Measurements from ENCODE around the gene AKT1S1. TPM values are rescaled to one million over a fixed set of nuclear protein-coding genes. Genes with fewer than 3 reads are reported as not detected.

The AKT1S1 gene
- total RNA-seq, 1 donor from 2014 or later, result 33.5 TPM

DNA sequence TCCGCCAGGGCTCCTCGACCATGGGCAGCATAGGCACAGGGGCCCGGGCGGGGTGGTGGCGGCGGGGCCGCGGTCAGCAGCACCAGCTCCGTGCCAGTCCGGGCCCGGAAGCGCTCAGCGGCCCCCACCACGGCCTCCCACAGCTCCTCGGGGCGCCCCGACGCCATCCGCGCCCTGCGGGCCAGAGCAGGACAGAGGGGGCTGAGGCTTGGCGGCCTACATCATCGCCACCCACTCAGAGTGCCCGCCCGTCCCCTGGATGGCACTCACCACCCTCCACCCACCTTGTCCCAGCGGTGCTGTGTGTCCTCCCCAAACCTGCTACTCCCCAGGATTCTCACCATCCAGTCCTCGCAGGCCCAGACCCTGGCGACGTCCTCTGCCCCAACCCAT is 4.0 kb downstream of the AKT1S1 start:
- Mint-ChIP-seq H3K4me3 (no peak overlapping the region), H3K36me3 (ENCODE audit: low read depth) (peaks cover 7% of the 10 kb centered on the region), H3K27ac (no peak overlapping the region), H3K9me3 (no peaks in the 10 kb centered on the region), H3K4me1 (peaks cover 31% of the 10 kb centered on the region), H3K27me3 (no peaks in the 10 kb centered on the region)
- intact Hi-C loops (cut with micrococcal nuclease), result loop anchor here (10.0 kb wide), 1 partner anchor 112 kb away; no protein-coding TSS in a partner anchor
- DNase-seq, result no peak

DNA sequence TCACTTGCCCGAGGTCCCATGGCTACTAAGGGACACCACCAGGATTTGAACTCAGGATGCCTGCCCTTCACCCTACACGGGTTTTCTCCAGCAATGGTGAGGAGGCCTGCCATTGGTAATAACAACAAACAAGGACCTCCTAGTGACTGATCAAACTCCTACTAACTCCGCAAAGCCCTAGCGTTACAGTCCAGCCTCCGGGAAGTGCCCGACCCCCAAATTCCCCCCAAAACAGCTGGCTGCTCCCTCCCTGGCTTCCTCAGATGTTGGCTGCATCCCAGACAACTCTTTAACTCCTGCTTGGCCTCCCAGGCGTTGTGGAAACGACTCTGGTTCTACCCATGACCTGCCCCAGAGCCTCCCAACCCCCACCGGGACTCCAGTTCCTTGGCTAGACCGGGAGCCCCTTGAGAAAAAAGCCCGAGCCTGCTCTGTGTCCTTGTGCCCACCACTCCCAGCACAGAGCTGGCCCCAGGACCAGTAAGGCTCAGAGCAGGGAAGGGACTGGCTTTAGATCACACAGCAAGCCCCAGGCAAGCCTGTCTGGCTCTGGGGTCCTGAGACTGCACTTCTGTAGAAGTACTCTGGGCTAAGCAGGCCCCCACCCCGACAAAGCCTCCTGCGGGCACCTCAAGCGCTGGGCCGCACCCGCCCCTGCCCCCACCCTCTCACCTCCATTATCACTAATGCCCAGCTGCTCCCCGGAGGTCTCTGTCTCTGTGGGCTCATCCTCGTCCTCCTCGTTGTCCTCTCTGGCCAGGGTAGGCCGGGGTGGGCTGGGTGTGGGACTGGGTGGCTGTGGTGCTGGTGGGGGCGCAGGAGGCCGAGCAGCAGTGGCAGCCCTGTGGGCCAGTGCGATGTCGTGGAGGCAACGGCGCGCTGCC is 4.7 kb downstream of the AKT1S1 start:
- intact Hi-C loops (cut with micrococcal nuclease), result loop anchor here (10.0 kb wide), 1 partner anchor 112 kb away; no protein-coding TSS in a partner anchor
- Mint-ChIP-seq H3K9me3 (no peaks in the 10 kb centered on the region), H3K4me3 (peak overlapping the region; percentile 26), H3K36me3 (ENCODE audit: low read depth) (peaks cover 9% of the 10 kb centered on the region), H3K4me1 (peaks cover 34% of the 10 kb centered on the region), H3K27me3 (no peaks in the 10 kb centered on the region), H3K27ac (peak overlapping the region; percentile 59)
- no peak for DNase-seq

DNA sequence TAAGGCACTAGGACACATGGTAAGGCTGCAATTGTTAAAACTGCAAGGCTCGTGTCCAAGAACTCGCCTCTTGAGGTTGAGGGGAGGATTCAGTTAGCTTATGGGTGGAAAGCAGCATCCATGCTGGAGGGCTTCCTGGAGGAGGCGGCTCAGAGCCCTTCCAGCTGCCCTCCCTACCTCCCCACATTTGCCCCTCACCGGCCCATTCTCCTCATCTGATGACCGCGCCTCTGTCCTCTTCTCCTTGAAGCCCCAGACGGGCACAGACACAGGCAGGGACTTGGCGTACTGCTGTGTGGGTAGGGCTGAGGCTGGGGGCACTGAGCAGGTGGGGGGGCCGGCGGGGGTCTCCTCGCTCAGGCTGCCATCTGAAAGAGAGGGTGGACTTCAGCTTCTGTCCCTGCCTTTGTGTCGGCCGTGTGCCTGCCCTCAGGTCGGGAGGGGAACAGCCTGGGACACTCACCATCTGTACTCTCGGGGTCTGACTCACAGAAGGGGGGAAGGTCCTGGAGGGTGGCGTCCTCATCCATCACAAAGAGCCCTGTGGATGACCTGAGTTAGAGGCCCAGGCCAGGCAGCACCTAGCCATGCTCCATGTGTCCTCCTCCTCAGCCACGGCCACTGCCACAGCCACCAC is 5.7 kb downstream of the AKT1S1 start:
- Mint-ChIP-seq H3K27me3 (no peaks in the 10 kb centered on the region), H3K36me3 (ENCODE audit: low read depth) (peaks cover 14% of the 10 kb centered on the region), H3K9me3 (no peaks in the 10 kb centered on the region), H3K4me3 (peak overlapping the region; percentile 26), H3K4me1 (peaks cover 38% of the 10 kb centered on the region), H3K27ac (peak overlapping the region; percentile 59)
- DNase-seq, result no peak
- intact Hi-C loops (cut with micrococcal nuclease), result loop anchor here (10.0 kb wide), 1 partner anchor 113 kb away; no protein-coding TSS in a partner anchor

DNA sequence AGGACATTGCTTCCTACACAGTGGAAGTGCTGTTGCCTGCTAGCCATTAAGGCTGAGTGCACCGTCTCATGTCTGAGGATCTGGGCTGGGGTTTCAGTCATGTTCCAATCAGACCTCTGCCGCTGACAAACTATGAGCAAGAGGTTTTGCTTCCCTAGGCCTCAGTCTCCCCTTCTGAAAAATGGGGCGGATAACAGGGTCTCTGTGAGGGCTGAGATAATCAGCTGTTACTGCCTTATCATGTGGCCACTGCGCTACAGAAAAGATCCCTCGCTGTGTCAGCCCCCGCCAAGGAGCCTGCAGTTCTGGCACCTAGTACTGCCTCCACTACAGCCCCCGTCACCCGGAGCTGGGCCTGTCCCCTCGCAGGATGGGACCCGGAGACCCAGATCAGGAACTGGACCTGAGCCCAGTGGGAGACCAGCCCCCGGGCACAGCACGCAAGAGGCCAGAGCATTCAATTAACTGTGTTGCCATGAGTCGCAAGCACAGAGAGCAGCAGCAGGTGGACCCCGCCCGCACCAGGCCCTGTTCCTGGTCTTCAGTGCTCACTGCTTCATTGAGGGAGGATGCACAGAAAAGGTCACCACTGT is 6.8 kb downstream of the AKT1S1 start:
- H3K4me1 Mint-ChIP-seq, result peaks cover 40% of the 10 kb centered on the region
- H3K4me3 Mint-ChIP-seq, result no peak overlapping the region
- no peaks in the 10 kb centered on the region for H3K27me3 Mint-ChIP-seq
- intact Hi-C loops (cut with micrococcal nuclease), result loop anchor here (10.0 kb wide), 1 partner anchor 114 kb away; no protein-coding TSS in a partner anchor
- peaks cover 20% of the 10 kb centered on the region for H3K36me3 Mint-ChIP-seq (ENCODE audit: low read depth)
- DNase-seq, result no peak
- no peaks in the 10 kb centered on the region for H3K9me3 Mint-ChIP-seq
- no peak overlapping the region for H3K27ac Mint-ChIP-seq

DNA sequence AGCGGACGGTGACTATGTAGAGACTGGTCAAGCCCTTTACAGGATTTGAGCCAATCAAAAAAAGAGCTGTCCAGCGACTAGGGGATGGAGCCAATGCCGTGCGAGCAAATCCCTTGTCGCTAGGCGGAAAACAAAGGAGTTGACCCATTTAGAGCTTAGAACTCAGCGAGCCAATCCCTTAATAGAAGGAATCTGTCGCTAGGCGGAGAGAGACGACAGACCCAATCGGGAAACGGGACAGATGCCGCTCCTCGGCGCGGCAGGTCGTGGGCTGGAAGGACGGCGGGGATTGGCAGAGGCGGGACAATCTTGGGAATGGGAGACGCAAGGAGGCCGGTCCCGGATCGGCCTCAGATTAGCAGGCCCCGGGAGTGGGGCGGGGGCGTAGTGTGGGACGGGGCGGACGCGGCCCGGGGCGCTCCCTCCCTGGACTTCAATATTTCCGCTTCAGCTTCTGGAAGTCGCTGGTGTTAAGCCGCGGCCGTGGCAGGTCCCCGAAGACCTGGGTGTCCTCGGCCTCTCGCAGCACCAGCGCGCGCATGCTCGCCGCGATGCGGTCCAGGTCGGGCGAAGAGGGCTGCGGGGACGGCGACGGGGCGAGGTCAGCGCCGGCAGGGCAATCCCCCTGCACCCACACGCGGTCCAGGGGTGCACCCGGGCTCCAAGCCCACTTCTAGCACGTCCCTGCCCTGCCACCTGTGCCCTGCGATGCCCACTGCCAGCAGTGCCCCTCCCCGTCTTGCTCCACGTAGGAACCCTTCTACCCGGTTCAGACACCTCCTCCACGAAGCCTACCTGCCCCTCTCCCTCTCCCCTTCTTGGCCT is 7.5 kb downstream of the AKT1S1 start:
- no peak overlapping the region for H3K4me3 Mint-ChIP-seq
- no peaks in the 10 kb centered on the region for H3K27me3 Mint-ChIP-seq
- H3K4me1 Mint-ChIP-seq, result peaks cover 41% of the 10 kb centered on the region
- peaks cover 26% of the 10 kb centered on the region for H3K36me3 Mint-ChIP-seq (ENCODE audit: low read depth)
- no peaks in the 10 kb centered on the region for H3K9me3 Mint-ChIP-seq
- intact Hi-C loops (cut with micrococcal nuclease), result loop anchor here (1.0 to 10.0 kb wide), 6 partner anchors 8 to 115 kb away; partner anchors contain the start of genes AKT1S1, AP2A1, MED25 and TBC1D17
- peak; percentile 98 for DNase-seq
- H3K27ac Mint-ChIP-seq, result no peak overlapping the region

DNA sequence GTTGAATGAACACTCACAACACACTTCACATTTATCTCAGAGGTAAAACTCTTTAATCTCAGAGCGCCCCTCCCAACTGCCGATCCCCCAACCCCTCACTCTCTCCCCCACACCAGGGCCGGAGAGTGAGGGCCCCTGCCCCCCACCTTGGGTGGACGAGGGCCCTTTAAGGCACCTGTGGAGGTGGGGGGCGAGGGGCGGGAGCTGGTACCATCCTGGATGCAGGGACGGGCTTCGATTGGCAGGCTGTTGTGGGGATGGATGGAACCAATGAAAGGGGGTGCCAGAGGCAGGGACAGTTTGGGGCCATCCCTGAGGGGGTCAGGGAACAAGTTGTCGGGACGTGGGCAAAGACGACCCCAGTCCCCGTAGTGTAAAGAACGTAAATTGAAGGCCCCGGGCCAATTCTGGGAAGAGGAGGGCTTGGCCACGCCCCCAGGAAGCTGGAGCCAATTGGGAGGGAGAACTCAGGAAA is 8.1 kb downstream of the AKT1S1 start:
- Mint-ChIP-seq H3K36me3 (ENCODE audit: low read depth) (peaks cover 32% of the 10 kb centered on the region), H3K4me3 (no peak overlapping the region), H3K9me3 (no peaks in the 10 kb centered on the region), H3K4me1 (peaks cover 42% of the 10 kb centered on the region), H3K27me3 (no peaks in the 10 kb centered on the region), H3K27ac (no peak overlapping the region)
- intact Hi-C loops (cut with micrococcal nuclease), result loop anchor here (1.0 to 2.0 kb wide), 5 partner anchors 8 to 102 kb away; partner anchors contain the start of genes AKT1S1, AP2A1, MED25 and TBC1D17
- DNase-seq, result no peak

DNA sequence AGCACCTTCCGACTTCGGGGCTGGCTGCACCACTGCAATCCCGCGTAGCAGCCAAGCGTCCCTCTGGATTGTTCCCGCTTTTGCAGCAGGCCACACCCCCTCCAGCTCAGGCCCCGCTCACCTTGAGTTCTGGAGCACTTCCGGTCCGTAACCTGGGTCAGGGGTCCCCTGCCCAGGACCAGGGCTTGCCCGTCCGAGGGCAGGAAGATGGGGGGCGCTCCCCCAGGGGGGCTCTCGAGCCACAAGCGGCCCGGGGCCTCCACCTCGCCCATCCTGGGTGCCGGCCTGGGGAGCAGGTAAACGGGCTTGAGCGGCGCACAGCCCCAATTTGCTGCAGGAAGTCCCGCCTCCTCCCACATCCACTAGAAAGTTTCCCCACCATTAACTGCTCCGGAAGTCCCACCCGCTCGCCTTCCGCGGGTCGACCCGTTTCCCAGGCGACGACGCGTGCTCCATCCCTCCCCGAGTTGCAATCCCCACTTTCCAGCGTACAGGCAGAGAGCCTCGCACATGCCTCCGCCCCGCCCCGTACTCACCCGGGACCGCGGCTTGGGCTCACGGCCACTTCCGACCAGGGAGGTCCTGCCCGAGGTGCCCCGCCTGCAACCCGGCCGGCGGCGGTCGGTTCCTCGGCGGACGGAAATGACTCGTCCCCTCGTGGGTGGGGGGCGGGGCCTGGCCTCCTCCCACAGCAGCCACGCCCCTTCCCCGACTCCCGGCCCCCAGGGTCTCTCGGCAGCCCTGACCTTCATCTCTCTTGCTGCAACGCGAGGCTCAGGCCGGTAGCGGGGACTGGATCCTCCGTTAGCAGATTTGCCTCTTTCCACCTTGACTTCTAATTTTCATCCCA is 10.0 kb downstream of the AKT1S1 start, which contains the start of gene PNKP:
Gene PNKP (minus strand): TSS at position 644 of the 850 bp plus-strand sequence. CDS start 372 bp downstream, at position 272.
- H3K27ac Mint-ChIP-seq, result peak within 1 kb of the TSS; percentile 37
- no peaks in the 10 kb centered on the region for H3K9me3 Mint-ChIP-seq
- H3K27me3 Mint-ChIP-seq, result no peaks in the 10 kb centered on the region
- intact Hi-C loops (cut with micrococcal nuclease), result loop anchor here (1.0 kb wide), 2 partner anchors 17 to 54 kb away; partner anchors contain the start of gene FUZ
- peak within 1 kb of the TSS; percentile 99 for H3K4me3 Mint-ChIP-seq
- peak; percentile 96 for DNase-seq
- H3K4me1 Mint-ChIP-seq, result peaks cover 40% of the 10 kb centered on the region
- peaks cover 39% of the 10 kb centered on the region for H3K36me3 Mint-ChIP-seq (ENCODE audit: low read depth)

DNA sequence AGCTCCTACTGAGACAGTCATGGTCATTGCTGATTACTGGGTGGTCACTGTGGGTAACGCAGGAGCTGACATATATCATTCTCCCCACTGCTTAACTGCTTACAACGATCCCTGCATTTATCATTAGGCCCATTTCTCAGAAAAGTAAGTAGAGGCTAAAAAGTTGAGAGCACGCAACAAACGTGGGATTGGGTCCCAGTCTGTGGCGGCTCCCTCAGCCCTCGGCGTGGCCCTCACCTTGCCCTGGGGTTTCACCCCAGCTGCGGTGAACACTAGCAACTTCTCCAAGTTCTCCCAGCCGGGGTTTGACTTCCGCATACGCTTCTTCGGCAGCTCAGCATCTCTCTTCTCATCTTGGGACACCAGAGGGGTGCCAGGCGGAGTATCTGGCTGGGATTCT is 12.3 kb downstream of the AKT1S1 start:
- no peaks in the 10 kb centered on the region for H3K9me3 Mint-ChIP-seq
- H3K27ac Mint-ChIP-seq, result no peak overlapping the region
- no peaks in the 10 kb centered on the region for H3K27me3 Mint-ChIP-seq
- H3K36me3 Mint-ChIP-seq (ENCODE audit: low read depth), result peaks cover 42% of the 10 kb centered on the region
- intact Hi-C loops (cut with micrococcal nuclease), result no loop called here
- no peak overlapping the region for H3K4me3 Mint-ChIP-seq
- DNase-seq, result no peak
- peaks cover 29% of the 10 kb centered on the region for H3K4me1 Mint-ChIP-seq

DNA sequence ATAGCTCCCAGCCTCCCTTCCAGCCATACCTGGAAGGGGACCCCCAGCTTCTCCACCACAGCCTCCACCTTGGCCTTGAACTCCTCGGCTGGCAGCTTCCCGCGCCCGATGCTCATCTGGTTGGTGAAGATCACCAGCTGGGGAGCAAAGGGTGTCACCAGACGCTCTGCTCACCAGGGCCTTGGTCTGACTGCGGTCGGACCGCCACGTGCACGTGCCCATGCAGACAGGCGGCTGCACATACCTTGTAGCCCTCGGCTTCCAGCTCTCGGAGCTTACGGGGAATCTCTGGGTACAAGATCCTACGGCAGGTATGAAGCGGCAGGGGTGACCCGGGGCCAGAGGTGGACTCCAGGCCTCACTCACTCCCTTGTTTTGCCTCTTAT is 13.2 kb downstream of the AKT1S1 start:
- Mint-ChIP-seq H3K4me1 (peaks cover 29% of the 10 kb centered on the region), H3K36me3 (ENCODE audit: low read depth) (peaks cover 43% of the 10 kb centered on the region), H3K27ac (no peak overlapping the region), H3K27me3 (no peaks in the 10 kb centered on the region), H3K9me3 (no peaks in the 10 kb centered on the region), H3K4me3 (no peak overlapping the region)
- no peak for DNase-seq
- intact Hi-C loops (cut with micrococcal nuclease), result no loop called here

DNA sequence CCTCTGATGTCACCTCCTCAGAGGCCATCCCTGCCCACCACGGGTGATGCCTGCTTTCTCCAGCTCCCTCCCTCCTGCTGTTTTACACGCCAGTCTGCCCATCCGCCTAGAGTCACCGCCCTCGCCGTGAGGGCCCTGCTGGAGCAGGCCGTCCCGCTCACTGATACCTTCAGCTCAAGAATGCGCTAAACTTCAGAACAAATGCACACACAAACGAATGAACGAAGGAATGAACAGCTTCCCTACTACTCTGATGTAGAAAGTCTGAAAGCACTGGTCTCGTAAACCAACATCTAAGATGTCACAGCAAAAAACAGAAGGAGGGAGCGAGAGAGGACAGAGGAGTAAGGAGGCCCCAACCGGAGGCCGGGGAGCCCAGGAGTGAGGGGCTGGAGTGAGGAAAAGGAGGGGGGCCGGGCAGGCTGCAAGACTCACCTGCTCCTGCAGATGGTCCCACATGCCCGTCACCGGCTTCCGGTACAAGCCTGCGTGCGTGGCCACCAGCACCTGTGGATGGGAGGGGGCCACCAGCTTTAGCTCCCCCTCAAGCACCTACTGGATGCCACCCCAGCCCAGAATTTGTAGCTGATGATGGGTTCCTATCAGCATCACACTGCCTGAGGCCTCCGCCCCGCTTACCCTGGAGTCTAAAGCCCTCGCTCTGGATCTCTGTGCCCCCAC is 13.8 kb downstream of the AKT1S1 start:
- Mint-ChIP-seq H3K27me3 (no peaks in the 10 kb centered on the region), H3K27ac (no peak overlapping the region), H3K4me1 (peaks cover 25% of the 10 kb centered on the region), H3K9me3 (no peaks in the 10 kb centered on the region), H3K4me3 (no peak overlapping the region), H3K36me3 (ENCODE audit: low read depth) (peaks cover 44% of the 10 kb centered on the region)
- intact Hi-C loops (cut with micrococcal nuclease), result no loop called here
- no peak for DNase-seq

DNA sequence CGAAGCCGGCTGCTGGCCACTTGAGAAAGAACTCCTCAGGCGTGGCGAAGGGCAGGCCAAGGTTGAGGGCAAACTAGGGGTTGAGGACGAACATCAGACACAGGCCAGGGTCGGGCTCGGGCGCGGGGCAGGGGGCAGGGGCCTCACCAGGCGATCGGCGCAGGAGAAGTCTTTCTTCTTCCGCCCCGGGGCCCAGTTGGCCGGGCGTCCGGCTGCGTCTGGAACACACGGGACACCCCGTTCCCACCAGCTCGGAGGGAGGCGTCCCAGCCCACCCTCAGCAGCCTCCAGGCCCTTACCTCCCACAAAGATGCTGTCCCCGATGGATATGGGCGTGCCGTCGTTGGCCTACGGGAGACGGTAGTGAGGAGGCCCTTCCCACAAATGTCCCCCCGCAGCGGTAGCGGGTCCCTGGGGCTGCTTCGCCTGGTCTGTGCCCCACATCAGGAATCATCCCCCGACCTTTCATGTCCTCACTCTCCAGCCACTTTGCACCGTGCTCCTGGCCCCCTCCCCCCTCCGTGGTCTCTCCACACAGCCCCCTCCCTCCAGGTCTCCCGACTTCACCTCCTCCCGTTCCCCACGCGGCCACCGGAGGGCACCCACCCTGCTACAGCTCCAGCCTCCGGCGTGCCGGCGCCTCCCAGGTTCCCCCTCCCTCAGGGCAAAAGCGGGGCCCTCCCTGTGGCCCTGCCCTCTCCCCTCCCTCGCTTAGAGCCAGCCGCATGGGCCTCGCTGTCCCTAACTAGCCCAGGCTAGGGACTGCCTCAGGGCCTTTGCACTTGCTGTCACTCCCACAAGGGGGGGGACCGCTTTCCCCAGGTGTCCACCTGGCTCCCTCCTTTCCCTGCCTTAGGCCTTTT is 14.5 kb downstream of the AKT1S1 start:
- Mint-ChIP-seq H3K27me3 (no peaks in the 10 kb centered on the region), H3K36me3 (ENCODE audit: low read depth) (peaks cover 47% of the 10 kb centered on the region), H3K4me3 (no peak overlapping the region), H3K27ac (no peak overlapping the region), H3K4me1 (peaks cover 19% of the 10 kb centered on the region), H3K9me3 (no peaks in the 10 kb centered on the region)
- no peak for DNase-seq
- intact Hi-C loops (cut with micrococcal nuclease), result no loop called here
